Renal pelvis (tissue), 4 donors: ENCODE results near the gene UQCRC1. TPM values are rescaled to one million over a fixed set of nuclear protein-coding genes. Genes with fewer than 3 reads are reported as not detected.

Experiments
- DNase-seq: peaks from one replicate; pipeline ENCODE4 v3.0.0-alpha.2; 2013
- polyA plus RNA-seq, 3 donors: library from polyadenylated mRNA; unstranded; fragments of 120-200 nt; gene quantifications; one replicate each; pipeline ENCODE4 v1.2.1, GENCODE V29; 2013; ENCODE audit not compliant: insufficient read length in 3 of 3

The UQCRC1 gene
- polyA plus RNA-seq, 3 donors, result 310 to 328 (median 322) TPM

DNA sequence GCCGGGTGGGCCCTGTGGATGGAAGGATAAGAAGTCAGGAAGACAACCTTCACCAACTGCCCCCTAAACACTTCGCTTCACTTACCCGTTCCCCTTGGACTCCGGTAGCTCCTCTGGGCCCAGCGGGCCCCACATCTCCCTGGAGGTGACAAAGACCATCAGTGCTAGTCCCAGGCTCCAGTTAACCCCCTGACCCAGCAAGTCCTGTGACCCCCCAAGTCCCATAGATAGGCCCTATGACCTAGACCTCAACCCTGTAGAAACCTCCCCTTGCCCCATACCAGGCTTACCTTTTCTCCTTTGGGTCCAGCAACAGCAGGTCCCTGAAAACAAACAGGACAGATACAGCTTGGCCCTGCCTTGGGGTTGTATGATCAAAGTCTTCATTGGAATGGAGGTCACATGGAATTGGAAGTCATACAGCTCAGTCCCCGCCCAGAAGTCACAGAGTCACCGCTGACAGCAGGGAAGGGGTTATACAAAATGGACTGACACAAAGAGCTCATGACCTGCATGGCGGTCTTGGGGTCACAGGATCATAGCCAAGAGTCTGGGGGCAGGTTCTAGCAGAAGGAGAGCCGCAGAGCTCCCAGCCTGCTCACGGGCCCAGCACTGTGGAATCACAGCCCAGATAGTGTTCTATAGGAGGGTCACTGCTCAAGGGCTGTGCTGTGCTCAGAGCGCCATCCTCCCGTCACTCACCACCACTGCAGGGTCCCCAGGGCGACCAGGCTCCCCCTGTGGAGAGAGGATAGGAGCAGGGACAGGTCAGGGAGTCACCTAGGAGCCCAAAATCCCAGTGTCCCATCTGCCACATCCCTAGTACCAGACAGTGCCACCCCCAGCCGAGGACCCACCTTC lies 27.6 kb downstream of the UQCRC1 start:
- DNase-seq, result no peak

DNA sequence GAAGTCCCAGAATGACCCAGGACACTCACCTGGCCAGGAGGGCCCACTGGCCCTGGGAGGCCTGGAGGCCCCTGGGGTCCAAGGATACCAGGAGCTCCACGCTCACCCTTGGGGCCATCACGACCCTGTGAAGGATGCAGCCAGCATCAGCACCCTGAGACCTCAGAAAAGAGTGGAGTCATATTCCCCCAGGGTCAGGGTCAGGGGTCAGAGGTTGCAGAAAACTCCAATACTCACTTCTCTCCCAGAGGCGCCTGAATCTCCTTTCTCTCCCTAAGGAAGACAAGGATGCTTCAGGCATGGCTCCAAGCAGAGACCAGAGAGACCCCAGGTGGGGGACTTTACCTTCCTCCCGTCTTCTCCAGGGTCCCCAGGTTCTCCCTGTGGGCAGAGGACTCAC lies 32.8 kb downstream of the UQCRC1 start:
- DNase-seq, result no peak

DNA sequence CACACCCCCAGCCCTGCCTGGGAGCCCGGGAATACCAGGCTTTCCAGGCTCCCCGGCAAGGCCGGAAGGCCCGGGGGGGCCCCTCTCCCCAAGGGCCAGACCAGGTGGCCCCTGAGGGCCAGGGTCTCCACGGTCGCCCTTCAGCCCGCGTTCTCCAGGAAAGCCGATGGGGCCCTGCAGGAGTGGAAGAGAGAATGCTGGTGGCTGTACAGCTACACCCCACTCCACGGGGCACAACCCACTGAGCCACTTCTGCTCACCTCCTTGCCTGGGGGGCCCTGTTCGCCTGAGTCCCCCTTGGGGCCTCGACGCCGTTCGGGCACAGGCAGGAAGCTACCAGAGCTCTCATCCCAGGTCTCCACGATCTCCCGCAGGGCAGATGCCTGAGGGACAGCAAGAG lies 34.1 kb downstream of the UQCRC1 start:
- no peak for DNase-seq

DNA sequence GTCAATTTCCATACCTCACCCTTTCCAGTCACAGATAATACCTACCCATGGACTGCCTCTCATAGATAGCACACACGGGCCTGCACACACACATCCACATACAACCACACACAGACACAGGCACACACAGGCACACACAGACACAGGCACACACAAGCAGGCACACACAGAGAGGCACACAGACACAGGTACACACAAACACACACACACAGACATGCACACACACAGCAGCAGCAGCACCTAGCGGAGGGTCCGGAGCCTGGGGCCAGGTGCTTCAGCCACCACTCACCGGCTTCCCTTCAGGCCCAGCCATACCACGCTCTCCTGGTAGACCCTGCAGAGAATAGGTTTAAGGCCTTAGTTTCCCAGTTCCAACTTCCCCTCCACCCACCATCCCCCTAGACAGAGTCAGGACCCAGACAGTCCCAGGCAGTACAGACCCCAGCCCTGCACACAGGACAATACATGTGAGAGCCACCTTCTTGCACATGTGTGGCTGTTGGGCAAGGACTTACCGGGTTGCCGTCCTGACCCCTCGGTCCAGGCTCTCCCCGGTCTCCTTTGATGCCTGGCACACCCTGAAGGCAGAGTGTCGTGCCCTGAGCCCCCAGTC lies 35.4 kb downstream of the UQCRC1 start:
- no peak for DNase-seq

DNA sequence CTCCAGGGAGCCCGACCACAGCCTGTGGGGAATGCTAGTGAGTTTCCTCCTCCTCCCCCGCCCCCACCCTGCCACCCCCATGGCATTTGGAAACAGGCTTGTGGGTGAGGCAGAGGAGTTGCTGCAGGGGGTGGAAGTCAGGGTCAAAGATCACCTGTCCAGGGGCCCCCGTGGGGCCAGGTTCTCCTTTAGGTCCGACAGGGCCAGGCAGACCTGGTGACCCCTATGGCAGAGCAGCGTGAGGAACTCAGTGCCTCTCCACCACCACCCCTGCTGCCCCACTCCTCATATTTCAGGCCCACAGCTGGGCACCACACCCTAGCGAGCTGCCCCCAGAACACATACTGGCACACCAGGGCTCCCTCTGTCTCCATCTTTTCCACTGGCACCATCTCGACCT lies 36.9 kb downstream of the UQCRC1 start:
- no peak for DNase-seq

DNA sequence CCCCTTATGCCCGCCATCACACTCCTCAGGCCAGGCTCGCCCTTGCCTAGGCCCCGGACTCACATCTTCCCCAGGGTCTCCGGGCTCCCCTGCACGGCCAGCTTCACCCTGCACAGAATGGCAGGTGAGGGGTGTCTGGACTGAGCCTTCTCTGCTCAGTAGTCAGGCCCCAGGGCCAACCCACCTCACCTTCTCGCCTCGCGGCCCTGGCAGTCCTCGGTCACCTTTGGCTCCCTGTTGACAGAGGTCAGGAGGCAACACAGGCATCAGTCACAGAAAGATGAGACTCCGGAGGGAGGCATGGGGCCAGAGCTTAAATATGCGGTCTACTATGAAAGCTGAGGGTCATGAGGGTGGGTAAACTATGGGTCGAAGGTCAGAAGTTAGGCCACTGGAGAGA lies 37.5 kb downstream of the UQCRC1 start:
- DNase-seq, result no peak

GRCh38 chr3:48569808-48570450 lies 39.5 kb downstream of the UQCRC1 start:
- no peak for DNase-seq

DNA sequence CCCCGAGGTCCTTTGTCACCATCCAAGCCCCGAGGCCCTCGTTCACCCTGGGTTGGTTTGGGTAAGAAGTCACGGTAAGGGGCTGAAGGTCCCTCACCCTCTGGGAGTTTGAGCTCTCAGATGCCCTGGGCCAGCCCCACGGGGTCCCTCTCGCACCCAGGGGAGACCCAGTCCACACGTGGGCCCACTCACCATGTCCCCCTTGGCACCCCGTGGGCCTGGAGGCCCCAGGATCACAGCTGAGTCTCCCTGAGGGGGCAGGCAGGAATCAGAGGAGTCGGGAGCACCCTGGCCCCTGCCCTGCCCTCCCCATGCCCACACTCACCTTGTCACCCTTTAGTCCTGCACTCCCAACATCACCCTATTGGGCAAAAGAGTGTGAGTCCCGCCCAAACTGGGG lies 40.0 kb downstream of the UQCRC1 start:
- no peak for DNase-seq

GRCh38 chr3:48568476-48568875 lies 41.0 kb downstream of the UQCRC1 start:
- no peak for DNase-seq

- DNase-seq, result no peak
These were observed 41.9 kb downstream of the UQCRC1 start for GRCh38 chr3:48567500-48567899.

DNA sequence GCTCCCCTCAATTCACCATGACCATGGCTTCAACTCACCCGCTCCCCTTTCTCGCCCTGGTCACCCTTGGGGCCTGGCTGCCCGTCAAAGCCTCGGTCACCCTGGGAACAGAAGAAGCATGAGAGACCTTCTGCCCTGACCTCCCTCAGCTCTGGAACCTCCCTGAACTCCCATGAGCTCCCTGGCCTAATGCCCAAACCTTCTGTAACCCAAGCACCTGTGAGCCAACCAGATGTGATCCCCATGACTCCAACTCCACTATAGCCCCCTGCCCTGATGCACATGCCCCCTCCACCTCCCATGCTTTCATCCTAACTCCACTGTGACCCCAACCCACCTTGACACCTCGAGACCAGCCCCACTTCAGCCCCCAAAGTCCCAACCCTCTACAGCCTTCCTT lies 42.4 kb downstream of the UQCRC1 start:
- DNase-seq, result no peak

GRCh38 chr3:48566401-48566760 lies 43.1 kb downstream of the UQCRC1 start:
- DNase-seq, result no peak

DNA sequence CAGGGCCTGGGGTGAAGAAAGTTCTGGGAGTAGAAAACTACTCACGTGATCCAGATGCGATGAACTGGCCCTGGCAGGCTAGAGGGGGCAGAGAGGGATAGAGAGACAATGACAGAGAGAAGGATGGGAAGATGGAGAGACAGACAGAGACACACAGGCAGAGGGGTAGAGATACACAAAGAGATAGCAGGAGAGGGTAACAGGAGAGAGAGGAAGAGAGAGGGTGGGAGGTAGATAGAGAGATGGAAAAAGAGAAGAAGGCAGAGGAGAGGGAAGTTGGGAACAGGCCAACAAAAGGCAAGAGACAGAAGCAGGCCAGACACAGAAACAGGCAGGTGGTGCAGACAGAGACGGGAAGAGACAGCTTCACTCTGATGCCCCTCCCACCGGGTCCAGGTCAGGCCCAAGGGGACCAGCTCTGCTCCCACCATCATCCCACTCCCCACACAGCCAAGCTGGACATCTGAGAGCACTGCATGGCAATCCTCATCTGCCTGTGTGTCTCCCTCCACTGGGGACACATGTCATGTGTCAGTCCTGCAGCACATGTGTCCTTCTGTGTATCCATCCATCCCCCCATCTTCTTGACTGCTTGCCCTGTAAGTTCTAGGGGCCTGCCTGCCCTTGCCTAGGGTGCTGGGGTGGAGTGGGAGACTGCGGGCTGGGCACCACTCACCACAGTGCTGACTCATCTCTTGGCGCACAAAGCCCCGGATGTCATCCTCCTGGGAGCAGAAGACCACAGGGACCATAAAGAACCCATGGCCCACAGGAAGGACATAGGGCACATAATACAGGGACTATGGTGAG lies 43.6 kb downstream of the UQCRC1 start:
- no peak for DNase-seq

- no peak for DNase-seq
These were observed 44.3 kb downstream of the UQCRC1 start for GRCh38 chr3:48565186-48565585.

DNA sequence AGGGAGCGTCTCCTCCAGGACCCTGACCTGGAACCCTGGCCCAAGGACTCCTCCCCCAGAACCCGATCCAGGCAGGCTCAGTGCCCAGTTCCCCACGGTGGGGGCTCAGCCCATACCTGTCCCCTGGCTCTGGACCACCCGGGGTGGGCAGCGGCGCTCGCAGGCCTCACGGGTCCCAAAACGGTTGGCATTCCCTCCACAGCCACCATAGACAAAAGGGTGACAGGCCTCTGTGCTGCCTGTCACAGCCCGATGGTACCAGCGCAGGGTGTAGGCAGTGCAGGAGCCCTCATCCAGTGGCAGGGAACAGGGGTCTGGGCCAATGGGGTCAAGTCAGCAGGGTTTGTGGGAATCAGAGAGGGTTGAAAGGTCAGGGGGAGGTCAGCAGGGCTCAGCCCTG lies 44.8 kb downstream of the UQCRC1 start:
- DNase-seq, result no peak

GRCh38 chr3:48564022-48564421 lies 45.4 kb downstream of the UQCRC1 start:
- DNase-seq, result no peak

GRCh38 chr3:48563382-48563918 lies 46.0 kb downstream of the UQCRC1 start, which contains the start of gene UCN2:
TSS of gene UCN2 (minus strand) at chr3:48563781. CDS start at chr3:48563124, 657 bp downstream.
- no peak for DNase-seq

GRCh38 chr3:48562367-48563095 lies 46.9 kb downstream of the UQCRC1 start:
- no peak for DNase-seq

GRCh38 chr3:48561045-48561736 lies 48.3 kb downstream of the UQCRC1 start:
- DNase-seq, result peak; percentile 54

GRCh38 chr3:48560648-48561018 lies 48.8 kb downstream of the UQCRC1 start:
- DNase-seq, result no peak
